NCI-H1417 (cell line): ENCODE measurements around the gene MPP1.

Source experiments
- DNase-seq, 3 experiments: peaks; one replicate each; lab custom pipeline; 2025; lab: John Stamatoyannopoulos, UW

Gene MPP1

DNA sequence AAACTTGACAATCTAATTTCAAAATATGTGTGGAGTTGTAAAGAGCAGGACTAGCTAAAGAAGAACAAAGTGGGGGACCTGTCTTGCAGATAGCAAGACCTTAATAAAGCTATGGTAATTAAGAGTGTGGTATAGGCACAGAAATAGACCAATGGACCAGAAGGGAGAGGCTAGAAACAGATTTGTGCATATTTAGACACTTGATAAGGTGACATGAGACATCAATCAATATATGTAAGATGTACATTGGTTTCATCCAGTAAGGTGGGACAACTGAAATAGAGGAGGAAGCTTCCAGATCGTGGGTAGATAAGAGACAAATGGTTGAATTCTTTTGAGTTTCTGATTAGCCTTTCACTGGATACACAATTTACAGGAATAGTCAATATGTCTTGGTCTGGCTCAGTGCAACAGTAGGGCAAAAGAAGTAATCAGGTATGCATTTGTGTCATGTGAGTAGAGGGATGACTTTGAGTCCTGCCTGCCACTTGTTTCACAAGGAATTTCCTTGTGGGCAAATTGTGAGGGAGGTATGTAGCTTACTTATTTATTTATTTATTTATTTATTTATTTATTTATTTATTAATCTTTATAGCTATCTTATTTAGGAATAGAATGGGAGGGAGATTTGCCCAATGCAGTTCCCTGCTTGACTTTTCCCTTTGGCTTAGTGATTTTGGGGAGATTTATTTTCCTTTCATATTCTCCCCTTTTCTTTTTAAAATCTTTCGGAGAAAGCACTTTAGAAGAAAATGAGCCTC, 7.2 kb upstream of the MPP1 start:
- DNase-seq = no peak

- DNase-seq = no peak
Measured at GRCh38 chrX:154809939-154810665, 4.8 kb upstream of the MPP1 start.

DNA sequence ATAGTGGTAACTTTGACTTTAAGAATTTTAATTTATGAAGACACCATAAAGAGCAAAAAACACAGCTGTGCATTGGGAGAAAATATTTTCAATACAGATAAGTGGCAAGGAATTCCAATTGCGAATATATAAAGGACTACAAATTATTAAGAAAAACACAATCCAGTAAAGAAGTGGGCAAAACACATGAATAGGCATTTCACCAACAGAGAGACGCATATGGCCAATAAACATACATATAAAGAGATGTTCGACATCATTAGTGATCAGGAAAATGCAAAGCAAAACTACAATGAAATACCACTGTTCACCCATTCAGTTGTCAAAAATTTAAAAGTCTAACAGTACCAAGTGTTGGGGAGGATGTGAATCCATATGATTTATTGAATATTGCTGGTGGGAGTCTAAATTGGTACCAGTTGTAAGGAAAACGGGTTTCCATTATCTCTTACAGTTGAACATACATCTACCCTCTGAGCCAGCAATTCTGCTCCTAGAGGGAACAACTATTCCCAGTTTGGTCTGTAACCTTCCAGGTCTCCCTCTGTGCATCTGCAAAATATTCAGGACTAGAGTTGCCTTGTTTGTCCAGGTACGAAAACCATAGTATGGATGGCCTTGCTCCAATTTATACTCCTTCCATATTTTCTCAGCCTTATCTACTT, 1.7 kb upstream of the MPP1 start:
- no peak for DNase-seq

GRCh38 chrX:154805696-154806091, 409 bp upstream of the MPP1 start:
- DNase-seq = no peak

DNA sequence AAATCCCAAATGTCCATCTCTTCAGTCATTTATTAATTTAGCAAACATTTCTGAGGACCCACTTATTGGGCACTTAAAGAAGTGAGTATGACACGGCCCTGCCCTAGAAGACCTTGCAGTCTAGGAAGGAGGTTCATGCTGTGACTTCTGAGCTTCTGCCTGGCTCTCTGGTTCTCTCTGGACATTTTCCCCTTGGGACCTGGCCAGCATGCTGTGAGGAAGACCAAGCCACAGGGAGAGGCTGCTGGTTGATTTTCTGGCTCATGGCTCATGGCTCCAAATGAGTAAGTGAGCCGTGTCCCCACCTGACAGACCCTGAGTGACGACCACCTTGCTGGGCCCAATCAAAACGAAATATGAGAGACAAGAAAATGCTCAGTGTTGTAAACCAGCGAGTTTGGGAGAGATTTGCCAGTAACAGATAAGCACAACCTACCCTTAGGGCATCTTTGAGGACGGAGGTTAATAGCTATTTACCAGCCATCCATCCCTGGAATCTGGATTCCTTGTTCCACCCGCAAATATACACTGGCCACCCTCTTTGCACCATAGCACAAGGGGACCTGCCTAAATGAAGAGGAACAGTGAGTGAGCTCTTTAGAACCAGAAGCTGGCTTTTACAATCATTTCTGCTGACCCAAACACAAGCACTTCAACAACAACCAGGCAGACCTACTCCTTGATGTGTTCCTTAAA, 876 bp downstream of the MPP1 start:
- peak in 2 of 3 experiments; percentile 35 to 54 for DNase-seq

DNA sequence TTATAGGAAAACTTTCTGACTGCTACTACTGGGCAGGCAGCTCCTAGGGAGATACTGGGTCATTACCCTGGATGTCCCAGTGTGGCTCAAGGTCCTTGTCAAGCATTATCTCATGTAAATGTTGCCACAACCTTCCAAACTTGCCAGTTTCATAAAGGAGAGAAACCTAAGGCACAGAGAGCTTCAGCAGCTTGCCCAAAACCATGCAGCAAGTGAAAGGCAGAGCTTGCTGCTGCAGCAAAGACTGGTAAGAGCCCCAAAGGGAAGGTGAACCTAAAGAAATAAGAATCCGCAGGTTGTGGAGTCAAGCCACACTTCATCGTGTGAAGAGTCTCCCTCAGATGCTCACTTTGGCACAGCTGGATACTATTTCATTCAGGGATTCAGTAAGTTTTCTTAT, 2.3 kb downstream of the MPP1 start:
- no peak for DNase-seq

- DNase-seq = peak in 1 of 3 experiments; percentile 78
Measured at GRCh38 chrX:154800478-154801210, 4.6 kb downstream of the MPP1 start.

GRCh38 chrX:154799556-154800348, 5.5 kb downstream of the MPP1 start:
- DNase-seq = peak; percentile 88 to 98 (median 95)

DNA sequence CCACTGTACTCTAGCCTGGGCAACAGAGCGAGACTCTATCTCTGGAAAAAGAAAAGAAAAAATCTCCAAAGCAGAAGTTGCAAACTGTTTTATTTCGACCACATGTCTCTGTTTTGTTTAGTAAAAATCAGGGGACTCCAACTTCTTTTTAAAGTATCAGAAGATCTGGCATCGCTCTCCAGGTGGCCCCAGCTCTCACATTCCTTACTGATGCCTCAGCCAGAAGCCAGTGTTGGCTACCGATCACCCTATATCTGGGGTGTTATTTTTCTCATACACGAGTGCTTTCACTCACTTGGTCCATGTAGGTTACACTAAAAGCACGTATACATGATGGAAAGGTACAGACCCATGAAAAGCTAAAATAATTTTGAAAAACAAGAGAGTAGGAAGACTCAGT, 8.3 kb downstream of the MPP1 start:
- DNase-seq = no peak

GRCh38 chrX:154795016-154795415, 10.3 kb downstream of the MPP1 start:
- no peak for DNase-seq

DNA sequence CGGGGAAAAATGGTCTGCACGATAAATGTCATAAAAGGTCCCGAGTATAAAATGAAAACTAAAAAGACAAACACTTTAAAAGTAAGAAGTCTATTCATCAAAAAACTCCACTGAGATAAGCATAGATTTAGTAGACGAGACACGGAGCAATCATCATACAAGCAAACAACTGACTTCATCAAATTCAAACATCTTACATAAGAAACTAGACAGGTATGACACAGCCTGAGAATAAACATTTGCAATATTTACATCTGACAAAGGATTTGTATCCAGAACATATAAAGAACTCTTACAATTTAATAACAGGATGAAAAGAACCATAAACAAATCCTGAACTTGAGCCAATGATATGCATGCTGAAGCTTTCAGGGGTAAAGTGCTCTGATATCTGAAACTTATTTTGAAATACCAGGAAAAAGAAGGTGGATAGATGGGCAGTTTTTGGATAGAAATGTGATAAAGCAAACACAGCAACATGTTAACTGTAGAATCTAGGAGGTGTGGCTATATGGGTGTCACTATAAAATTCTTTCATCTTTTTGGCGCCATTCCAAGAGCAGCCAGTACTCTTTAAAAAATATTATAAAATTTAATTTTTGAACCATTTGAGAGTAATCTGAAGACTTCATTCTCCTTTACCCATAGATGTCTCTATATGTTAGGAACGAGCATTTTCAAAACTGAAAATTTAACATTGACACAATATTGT, 12.0 kb downstream of the MPP1 start:
- no peak for DNase-seq

GRCh38 chrX:154791939-154792338, 13.3 kb downstream of the MPP1 start:
- no peak for DNase-seq

DNA sequence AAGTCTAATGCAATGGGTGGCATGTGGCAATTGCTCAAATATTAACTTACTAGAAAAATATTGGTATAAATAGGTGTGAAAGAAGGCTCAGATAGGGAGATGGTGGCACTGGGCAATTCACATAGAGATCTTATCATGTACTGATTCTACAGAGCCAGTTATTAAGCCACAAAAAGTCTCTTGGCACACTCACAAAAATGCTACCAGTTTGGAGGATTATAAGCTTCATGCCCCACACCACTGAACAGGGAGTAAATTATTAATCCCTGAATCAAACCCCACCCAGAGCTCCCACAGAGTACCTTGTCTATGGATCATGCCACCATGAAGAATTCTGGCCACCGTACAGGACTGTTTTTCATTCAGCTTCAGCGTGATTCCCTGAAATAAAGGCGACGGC, 13.8 kb downstream of the MPP1 start:
- DNase-seq = no peak

GRCh38 chrX:154785716-154786115, 19.6 kb downstream of the MPP1 start:
- DNase-seq = no peak

DNA sequence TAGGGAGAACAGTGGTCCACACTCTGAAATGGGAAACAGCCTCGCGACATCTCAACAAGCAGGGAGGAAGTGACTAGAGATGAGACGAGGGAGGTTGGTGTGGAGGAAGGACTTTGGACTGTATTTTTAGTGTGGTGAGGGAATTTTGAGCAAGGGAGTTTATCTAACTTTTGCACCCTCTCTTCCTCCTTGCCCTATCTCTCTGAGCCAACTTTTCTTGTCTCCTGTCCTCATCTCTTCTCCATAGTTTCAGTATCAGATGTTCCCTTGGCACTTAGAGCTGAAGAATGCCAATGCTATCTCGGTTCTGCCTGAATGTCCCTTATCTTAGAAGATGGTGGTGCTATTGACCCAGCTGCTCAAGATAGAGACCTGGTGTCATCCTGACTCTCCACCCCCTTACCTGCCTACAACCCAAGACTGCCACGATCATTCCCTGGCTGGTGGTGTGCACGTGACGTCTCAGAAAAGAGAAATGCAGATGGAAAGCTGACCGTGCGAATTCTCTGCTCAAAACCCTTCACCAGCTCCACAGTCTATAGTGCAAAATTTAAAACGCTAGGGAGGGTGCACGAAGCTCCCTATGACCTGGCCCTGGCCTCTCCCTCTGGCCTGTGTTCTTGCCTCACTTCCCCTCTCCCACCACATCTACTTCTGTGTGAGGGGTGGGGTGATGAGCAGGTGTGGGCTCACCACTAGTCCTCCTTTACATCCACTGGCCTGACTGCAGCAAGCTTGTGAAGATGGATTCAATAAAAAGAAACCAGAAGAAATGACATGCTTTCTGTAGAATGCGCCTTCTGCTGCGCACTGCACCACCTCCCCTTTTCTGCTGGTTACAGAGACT, 20.9 kb downstream of the MPP1 start:
- DNase-seq = no peak

DNA sequence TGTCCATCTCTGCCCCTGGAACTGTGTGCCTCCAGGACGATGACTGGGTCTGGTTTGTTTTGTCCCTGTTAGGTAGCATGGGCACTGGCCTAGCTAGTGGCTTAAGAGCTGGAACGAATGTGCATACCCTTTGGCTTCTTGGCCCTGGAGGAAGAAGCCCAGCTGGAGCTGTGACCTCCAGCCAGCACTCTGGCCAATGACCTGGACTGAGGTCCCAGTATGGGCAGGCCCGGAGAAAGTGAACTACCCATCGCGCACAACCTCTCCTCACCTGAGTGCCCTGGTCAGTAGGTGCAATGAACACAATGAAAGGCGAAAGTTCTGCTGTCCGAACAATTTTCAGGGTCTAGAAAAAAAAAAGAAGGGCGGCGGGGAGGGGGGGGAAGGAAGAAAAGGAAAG, 24.3 kb downstream of the MPP1 start:
- DNase-seq = no peak

DNA sequence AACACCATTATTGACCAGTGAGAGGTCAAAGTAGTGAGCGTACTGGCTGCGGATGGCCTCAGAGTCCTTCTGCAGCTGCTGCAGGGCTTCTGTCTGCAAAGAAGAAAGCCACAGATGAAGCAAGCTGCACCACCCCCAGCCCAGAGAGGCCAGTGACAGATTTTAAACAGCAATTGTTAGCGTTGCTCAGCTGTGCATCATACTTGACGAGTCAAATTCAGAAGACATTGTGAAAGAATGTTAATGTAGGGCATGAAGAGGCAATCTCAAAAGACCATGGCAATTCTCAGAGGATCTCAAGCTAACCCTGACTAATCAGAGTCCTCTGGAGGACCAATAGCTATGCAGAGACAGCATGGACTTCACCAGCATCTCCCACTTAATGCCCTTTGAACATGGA, 26.0 kb downstream of the MPP1 start:
- DNase-seq = no peak

- DNase-seq = peak in 1 of 3 experiments; percentile 28
Measured at GRCh38 chrX:154776753-154777152, 28.5 kb downstream of the MPP1 start.
